H54 (cell line): ENCODE data around the gene NR4A2.

ENCODE experiments used
- DNase-seq: peaks from one replicate; pipeline ENCODE4 v3.0.0; 2011; ENCODE audit warnings: low spot score, mixed read lengths; ENCODE audit not compliant: insufficient read length
- FAIRE-seq: peaks from 3 replicates; lab custom pipeline; 2011; peaks lifted over from hg19 to GRCh38; lab: Jason Lieb, UNC
- POLR2A ChIP-seq: IDR thresholded peaks from 2 replicates; pipeline ENCODE4 v1.6.1; 2011; ENCODE audit warnings: low read depth, mild to moderate bottlenecking, low read length

The NR4A2 gene

DNA sequence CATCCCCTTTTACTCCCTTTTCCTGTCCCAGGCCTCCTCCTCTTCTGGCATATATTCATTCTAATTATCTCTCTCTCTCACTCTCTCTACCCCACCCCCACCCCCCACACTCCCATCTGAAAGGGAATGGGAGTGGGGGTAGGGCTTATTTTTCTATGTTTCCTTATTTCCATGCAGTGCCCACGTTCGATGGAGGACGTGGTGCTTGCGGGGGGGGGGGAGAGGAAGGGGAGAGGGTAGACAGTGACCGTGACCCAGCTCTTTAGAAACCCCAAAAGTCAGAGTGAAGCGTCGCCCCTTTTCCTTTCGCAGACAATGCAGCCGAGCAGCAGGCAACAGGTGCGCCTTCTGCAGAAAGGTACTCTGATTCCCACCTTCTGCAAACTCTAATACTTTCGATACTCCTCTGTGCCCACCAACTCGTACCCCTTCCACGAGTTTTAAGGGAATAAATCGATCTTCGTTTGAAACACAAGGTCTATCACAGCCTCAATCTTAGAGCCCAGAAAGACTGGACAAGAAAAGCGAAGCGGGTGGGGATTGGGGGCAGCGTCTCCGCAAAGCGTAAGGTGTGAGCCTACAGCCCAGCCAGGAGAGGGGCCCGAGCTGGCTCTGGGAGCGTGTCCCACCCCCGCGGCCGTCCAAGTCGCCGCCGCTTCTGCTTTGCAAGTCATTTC lies 891 bp upstream of the NR4A2 start:
- TF ChIP-seq POLR2A, result no peak
- no peak for DNase-seq
- FAIRE-seq, result no peak

DNA sequence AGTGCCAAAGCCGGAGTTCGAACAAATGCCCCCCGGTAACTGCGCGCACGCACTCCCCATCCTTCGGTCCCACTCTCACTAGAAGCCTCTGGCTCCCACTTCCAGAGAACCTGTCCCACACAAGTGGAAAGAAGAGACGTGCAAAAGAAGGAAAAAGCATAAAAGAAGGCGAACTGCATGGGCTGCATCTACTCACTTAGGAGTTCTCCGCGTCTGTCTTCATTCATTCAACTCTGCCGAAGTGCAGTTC lies 312 bp downstream of the NR4A2 start:
- DNase-seq (no peak), FAIRE-seq (no peak)
- no peak for TF ChIP-seq POLR2A

DNA sequence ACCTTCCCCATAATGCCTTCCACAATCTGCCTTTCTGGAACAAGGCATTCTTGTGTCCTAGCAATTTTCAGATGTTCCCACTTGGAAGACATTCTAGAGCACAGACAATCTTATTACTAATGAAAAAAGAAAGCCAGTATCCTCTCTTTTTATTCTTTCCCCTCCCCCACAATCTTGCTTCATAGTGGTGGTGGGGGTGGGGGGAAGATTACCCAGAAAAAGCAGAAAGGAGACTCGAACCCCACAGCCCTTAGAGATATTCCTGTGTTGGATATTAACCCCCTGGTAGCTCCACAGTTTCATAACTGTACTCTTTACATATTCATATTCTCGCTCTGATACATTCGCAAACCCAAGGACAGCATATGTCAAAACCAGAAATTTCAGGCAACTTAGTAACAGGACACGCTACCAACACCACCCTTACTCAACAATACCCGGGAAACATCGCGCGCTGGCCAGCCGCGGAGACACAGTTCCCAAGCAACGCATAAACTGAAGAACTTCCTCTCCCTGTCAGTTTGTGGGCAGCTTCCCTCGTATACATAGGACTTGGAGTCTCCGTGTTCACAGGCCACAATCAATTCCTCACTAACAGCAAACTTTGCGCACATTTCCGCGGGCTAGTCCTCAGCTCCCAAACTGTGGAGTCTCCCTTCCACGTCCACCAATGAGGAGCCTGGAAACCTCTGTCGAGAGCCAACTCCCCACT lies 793 bp downstream of the NR4A2 start:
- DNase-seq (peak; percentile 42), FAIRE-seq (no peak)
- TF ChIP-seq POLR2A, result no peak

DNA sequence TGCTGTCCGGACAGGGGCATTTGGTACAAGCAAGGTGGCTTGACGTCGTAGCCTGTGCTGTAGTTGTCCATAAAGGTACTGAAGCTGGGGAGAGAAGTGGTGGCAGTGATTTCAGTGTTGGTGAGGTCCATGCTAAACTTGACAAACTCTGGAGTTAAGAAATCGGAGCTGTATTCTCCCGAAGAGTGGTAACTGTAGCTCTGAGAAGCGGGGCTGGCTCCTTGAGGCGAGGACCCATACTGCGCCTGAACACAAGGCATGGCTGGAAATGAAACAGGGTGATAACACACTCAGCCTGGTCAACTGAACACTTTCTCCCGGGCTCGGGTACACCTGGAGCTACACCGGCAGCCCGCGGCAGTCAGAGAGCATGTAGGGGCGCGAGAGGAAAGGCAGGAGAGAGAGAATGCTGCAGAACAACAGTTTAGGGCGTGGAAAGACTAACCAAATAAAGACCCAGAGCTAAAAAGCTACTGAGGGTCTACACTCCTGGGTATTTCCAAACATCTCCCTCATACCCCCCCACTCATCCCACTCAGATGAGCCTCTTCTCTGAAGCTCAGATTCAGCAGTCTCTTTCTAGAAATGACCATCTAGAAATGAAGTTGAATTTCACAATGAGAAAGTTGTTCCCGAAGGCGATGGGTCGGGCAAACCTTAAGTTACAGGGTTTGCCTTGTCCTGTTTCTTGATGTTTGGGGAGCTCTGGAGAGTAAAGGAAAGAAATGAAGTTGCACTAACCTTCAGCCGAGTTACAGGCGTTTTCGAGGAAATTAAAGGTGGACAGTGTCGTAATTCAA lies 2.4 kb downstream of the NR4A2 start:
- TF ChIP-seq POLR2A, result no peak
- no peak for FAIRE-seq
- DNase-seq, result no peak

DNA sequence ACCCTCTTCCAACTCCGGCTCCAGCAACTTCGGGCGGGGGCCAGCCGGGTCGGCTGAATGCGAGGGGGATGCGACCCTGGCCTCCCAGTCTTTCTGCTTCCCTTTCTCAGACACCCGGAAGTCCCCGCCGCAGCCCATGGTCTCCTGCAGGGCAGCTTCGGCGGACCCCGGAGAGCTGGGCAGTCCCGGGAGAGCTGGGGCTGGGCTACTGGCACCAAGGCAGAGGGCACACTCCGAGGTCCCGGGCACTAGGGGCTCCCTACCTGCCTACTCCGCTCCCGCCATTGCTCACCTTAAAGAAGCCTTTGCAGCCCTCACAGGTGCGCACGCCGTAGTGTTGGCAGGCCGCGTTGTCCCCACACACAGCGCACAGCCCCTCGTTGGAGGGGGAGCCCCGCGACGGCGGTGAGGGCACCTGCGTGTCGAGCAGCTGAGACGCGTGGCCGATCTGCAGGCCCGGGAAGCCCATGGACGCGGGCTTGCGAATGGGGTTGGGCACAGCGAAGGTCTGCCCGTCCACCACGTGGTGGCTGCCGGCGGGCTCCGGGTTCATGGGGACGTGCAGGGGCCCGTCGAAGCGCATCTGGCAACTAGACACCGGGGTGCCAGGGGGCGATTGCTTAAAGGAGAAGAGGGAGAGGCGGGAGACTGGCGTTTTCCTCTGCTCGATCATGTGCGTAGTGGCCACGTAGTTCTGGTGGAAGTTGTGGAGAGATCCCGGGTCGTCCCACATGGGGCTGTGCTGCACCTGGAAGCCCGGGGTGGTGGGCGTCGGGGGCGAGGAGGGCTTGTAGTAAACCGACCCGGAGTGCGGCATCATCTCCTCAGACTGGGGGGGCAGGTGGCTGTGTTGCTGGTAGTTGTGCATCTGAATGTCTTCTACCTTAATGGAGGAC lies 3.2 kb downstream of the NR4A2 start:
- DNase-seq (no peak), FAIRE-seq (no peak)
- no peak for TF ChIP-seq POLR2A

DNA sequence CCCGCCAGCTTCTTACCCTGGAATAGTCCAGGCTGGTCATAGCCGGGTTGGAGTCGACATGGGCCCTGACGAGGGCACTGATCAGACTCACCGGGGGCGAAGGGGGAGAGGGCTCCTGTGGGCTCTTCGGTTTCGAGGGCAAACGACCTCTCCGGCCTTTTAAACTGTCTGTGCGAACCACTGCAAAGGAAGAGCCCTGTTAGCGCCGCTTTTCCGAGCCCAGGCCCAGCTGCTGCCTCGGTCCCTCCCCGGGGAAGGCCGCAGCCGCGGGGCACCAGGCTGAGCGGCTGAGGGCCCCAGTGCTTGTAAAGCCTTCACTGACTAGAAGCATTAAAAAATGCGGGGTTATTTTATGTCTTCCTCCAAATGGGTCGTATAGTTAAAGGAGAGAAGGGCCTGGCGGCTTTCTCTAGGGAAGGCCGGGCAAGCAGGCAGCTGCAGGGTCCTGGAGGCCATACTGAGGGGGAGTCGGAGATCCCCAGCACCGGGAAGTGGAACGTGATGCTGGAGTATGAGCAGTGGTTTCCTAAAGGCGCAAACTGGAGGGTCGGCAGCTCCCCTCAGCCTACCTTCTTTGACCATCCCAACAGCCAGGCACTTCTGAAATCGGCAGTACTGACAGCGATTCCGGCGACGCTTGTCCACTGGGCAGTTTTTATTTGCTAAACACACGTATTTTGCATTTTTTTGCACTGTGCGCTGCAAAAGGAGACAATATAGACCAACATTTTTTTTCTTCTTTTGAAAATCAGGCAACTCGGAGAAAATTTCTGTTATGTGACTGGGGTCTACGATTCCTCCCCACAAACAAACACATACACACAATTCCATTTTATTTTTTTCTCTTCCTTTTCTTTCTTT lies 4.5 kb downstream of the NR4A2 start:
- no peak for FAIRE-seq

DNA sequence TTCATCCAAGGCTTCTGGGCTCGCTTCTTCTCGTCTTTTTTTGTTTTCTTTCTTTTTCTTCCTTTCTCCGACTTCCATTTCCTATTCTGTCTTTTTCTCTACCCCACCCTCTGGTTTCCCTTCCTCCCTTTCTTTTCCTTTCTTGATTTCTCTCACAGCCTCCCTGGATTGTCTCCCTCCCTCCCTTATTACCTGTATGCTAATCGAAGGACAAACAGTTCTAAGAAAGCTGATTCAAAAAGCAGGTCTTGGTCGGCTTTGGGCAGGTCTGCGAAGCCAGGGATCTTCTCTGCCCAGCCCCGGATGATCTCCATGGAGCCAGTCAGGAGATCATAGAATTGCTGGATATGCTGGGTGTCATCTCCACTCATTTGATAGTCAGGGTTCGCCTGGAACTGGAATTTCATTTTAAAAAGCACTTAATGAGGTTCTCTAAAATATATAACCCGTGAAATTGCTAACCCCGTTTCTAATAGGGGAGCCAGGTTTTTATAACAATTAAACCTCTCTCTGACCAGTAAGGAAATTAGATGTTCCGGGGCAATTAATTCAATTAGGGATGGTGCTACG lies 5.9 kb downstream of the NR4A2 start:
- TF ChIP-seq POLR2A, result no peak
- FAIRE-seq (no peak), DNase-seq (no peak)

More for the DNA sequence above, 4.5 kb downstream of the NR4A2 start:
- TF ChIP-seq POLR2A, result no peak
- DNase-seq, result no peak

DNA sequence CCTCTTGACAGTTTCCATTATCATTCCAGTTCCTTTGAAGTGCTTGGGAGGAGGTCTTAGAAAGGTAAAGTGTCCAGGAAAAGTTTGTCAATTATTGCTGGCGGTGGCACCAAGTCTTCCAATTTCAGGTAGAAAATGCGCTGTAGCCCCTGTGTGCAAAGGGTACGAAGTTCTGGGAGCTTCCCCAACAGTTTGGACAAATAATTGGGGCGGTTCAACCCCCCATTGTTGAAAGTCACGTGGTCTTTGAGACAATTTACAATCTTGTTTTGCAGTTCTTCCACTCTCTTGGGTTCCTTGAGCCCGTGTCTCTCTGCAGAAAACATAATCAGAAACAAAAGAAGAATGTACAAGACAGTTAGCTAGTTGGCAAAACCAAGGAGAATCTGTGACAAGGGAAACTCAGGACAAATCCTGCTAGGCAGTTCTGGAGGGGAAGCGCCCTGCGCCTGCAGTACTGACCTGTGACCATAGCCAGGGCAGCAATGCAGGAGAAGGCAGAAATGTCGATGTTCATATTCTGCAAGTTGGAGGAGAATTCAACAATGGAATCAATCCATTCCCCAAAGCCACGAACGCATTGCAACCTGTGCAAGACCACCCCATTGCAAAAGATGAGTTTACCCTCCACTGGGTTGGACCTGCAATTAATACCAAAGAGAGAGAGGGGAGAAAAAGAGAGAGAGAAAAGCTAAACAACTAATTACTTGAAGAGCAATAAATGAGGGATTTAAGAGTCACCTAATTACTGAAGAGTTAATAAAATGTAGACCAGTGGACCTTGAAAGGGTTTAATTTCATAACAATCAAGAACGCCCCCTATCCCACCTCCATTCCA lies 6.6 kb downstream of the NR4A2 start:
- TF ChIP-seq POLR2A, result no peak
- no peak for DNase-seq
- FAIRE-seq, result no peak

DNA sequence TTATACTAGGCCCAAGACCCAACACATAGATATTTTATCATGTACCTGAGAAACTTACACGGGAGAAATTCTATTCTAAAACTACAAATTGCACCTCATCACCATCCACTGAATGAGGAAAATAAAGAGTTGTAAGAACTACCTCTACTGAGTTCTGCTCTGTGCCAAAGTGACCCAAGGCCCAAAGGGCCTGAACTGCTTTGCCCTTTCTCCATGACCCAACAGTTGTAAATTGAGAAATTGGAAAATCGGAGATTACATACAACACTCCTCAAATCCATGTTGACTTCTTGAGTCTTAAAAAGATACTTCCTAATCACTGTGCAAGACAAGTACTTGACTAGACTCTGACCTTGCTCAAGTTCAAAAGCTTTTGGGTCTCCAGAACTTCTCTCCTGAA lies 8.8 kb downstream of the NR4A2 start:
- DNase-seq (no peak), FAIRE-seq (no peak)
- no peak for TF ChIP-seq POLR2A

DNA sequence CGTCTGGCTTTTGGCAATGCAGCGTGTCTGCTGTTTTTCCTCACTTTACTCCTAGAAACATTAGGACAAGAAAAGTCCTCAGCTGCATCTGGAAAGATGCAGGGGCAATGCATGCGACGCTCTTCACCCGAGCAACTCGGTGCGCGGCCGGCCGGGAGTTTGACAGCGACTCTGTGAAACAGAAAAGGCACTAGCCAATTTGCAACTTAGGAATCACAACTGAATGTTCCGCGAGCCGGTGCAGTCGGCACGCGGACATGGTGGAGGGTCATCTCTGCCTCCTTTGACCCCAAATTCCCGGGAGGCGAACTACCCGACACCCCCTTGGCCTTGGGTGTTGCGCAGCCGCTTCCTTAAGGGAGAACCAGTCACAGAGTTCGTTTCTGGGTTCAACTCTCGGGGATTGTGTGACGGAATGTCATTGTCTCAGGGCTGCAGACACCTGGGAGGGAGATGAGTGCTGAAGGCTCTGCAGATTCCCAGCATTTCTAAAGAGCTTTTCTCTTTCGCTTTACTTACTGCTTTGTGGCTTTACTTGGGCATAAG lies 9.8 kb downstream of the NR4A2 start:
- no peak for TF ChIP-seq POLR2A
- no peak for DNase-seq
- no peak for FAIRE-seq

DNA sequence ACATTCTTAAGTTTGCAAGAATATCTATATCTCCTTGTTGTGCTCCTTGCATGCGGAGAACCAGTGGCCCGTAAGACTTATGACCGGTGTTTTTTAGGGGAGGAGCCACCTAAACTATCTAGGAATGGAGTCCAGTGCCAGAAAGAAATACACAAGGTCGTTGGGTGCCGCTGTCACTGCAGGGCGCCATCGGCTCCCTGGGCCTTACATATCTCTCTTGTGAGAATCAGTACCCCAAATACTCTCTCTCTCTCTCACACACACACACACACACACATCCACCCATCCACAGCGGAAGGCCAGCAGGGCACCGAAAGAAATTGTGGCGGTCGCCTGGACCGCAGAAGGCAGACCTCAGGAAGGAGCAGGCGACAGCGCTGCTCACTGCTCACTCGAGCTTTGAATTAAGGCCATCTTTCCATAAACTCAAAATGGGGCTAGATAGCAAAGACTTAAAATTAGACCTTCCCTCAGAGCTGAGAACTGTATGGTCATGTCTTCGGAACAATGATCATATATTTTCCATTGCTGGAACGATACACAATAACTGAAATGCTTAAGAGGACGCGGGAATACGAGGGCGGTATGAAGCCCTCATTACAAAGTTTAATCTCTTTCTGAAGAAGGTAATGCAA lies 10.4 kb downstream of the NR4A2 start:
- DNase-seq (no peak), FAIRE-seq (no peak)
- no peak for TF ChIP-seq POLR2A
